A673 (cell line): ENCODE data around the gene EMP2.

Source experiments
- CTCF ChIP-seq: fragments of 300-800, 200-600 bp; sonication (generic); conservative IDR thresholded peaks from 2 replicates; pipeline ENCODE4 v1.5.1; 2017; ENCODE audit warnings: low read depth, mild to moderate bottlenecking, antibody characterized with exemption, low read length, moderate library complexity, mixed read lengths
- EZH2 ChIP-seq: fragments of 200-600 bp; sonication (generic); IDR thresholded peaks from 2 replicates; pipeline ENCODE4 v1.6.1; 2017; ENCODE audit warnings: borderline replicate concordance, low read depth, mild to moderate bottlenecking, mixed read lengths, antibody characterized with exemption, low read length; ENCODE audit not compliant: poor library complexity, severe bottlenecking

- TF ChIP-seq CTCF (no peak), EZH2 (no peak)
These were observed 9.0 kb downstream of the EMP2 start for GRCh38 chr16:10571354-10571753.
